ENCODE measurements around the gene PCBP3. TPM values are rescaled to one million over a fixed set of nuclear protein-coding genes. Genes with fewer than 3 reads are reported as not detected.

Gene PCBP3
- total and polyA plus RNA-seq, 2 of the 8 experiments (the other 6 are each of a cell fraction or from before 2014, with no cell fraction given), result 3.5 to 6.3 TPM

DNA sequence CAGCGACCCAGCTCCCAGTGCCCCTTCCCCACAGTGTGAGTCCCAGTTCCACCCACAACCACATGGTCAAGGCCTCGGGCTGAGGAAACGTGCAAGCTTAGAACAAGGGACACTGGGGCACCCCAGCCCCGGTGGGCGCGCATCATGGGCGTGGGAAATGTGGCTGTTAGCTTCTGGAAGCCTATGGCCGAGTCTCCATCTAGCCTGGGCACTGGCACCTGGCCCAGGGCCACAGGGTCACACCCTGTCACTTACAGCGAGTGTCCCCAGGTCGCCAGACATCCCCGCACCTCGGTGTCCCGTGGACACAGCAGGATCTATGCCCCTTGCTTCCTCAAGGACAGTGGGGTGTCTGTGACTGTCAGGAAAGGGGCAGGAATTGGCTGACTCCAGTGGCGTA, 301.1 kb downstream of the PCBP3 start:
- H2AFZ ChIP-seq (ENCODE audit: low read length), result no peak overlapping the region
- H3K27ac ChIP-seq (ENCODE audit: low read depth, low read length), result no peak overlapping the region
- no peak overlapping the region for H3K56ac ChIP-seq (replicated peaks; ENCODE audit: insufficient read length, low read depth, low read length)
- H4K20me1 ChIP-seq (replicated peaks in 1 of 2; ENCODE audit: control insufficient read depth in 1 of 2, insufficient read depth in 2 of 2, low read length in 2 of 2), result no peaks in the 10 kb centered on the region
- no peak overlapping the region for H4K91ac ChIP-seq (replicated peaks; ENCODE audit: insufficient read length, low read length)
- ChIA-PET CTCF (ENCODE audit: partially characterized antibody) (interaction anchor here (0.7 to 1.3 kb wide), 5 partner anchors 9 to 196 kb away, joined by 3 to 5 read pairs (median 3); no protein-coding TSS in a partner anchor), POLR2A (ENCODE audit: partially characterized antibody) (no interaction called here)
- no peak overlapping the region for H2BK15ac ChIP-seq (ENCODE audit: low read length)
- no peaks in the 10 kb centered on the region; a peak in 1 of 7 replicates for H3K4me1 ChIP-seq (replicated peaks in 1 of 4; ENCODE audit: control insufficient read depth in 3 of 4, insufficient read depth in 4 of 4, low read length in 3 of 4)
- H3K4me2 ChIP-seq (ENCODE audit: insufficient read depth in 1 of 2, low read depth in 2 of 2, low read length in 2 of 2), result no peak overlapping the region
- no peak overlapping the region for H3K4me3 ChIP-seq (ENCODE audit: extremely low read depth in 1 of 4, insufficient read depth in 2 of 4, low read depth in 3 of 4, low read length in 4 of 4)
- no peak overlapping the region for H4K5ac ChIP-seq (ENCODE audit: insufficient read length, low read depth, low read length)
- no peak overlapping the region for H3K18ac ChIP-seq (ENCODE audit: extremely low read depth, low read length)
- FAIRE-seq, result no peak
- no peak overlapping the region for H3K9ac ChIP-seq (replicated peaks in 1 of 4; ENCODE audit: extremely low read depth in 1 of 4, low read depth in 3 of 4, low read length in 3 of 4)
- H3K4ac ChIP-seq (replicated peaks; ENCODE audit: insufficient read length, low read depth, low read length), result no peak overlapping the region
- no peaks in the 10 kb centered on the region for H3K36me3 ChIP-seq (ENCODE audit: control insufficient read depth in 2 of 4, insufficient read depth in 4 of 4, low read length in 3 of 4)
- H2BK12ac ChIP-seq (ENCODE audit: low read depth, low read length), result no peak overlapping the region
- no peaks in the 10 kb centered on the region for H3K79me1 ChIP-seq (ENCODE audit: low read depth, low read length)
- H3K79me2 ChIP-seq (ENCODE audit: control insufficient read depth in 1 of 2, insufficient read depth in 2 of 2, low read length in 2 of 2), result no peaks in the 10 kb centered on the region
- 88% methylated on average over 14 of the region's 14 CpGs; no CpG with 5 or more reads in 1 of the 2 experiments for WGBS, 2 experiments (ENCODE audit: extremely low coverage in 1 of 2, insufficient coverage in 1 of 2, insufficient read length in 1 of 2, insufficient replicate concordance in 2 of 2, low coverage in 1 of 2, low lambda C conversion rate in 2 of 2, missing lambda C conversion rate in 1 of 2)
- H2BK5ac ChIP-seq (ENCODE audit: low read depth, low read length), result no peak overlapping the region
- no peak overlapping the region for H2BK20ac ChIP-seq (ENCODE audit: low read length)
- no peak overlapping the region for H3K14ac ChIP-seq (ENCODE audit: insufficient read length)
- no peak overlapping the region for H2AK5ac ChIP-seq (ENCODE audit: low read depth, low read length)
- no peaks in the 10 kb centered on the region for H3K23me2 ChIP-seq (ENCODE audit: low read depth, low read length)
- DNase-seq (ENCODE audit: low read depth in 1 of 2, low spot score in 2 of 2), result no peak
- H3K9me3 ChIP-seq (ENCODE audit: insufficient read depth in 2 of 2, low read depth in 1 of 2, low read length in 1 of 2), result peaks cover 0 to 16% of the 10 kb centered on the region in 2 experiments; a peak in 1 of 4 replicates
- H2BK120ac ChIP-seq (replicated peaks; ENCODE audit: low read depth, low read length), result no peak overlapping the region
- peaks cover 0 to 3% (median 0%) of the 10 kb centered on the region in 4 experiments; a peak in 1 of 7 replicates for H3K27me3 ChIP-seq (replicated peaks in 1 of 4; ENCODE audit: control insufficient read depth in 3 of 4, extremely low read depth in 1 of 4, insufficient read depth in 3 of 4, low read length in 3 of 4)
- no peak overlapping the region for H3K23ac ChIP-seq (ENCODE audit: insufficient read length)
- H4K8ac ChIP-seq (ENCODE audit: extremely low read depth, insufficient read depth, low read length), result no peak overlapping the region
- TF ChIP-seq, protein P1, sequence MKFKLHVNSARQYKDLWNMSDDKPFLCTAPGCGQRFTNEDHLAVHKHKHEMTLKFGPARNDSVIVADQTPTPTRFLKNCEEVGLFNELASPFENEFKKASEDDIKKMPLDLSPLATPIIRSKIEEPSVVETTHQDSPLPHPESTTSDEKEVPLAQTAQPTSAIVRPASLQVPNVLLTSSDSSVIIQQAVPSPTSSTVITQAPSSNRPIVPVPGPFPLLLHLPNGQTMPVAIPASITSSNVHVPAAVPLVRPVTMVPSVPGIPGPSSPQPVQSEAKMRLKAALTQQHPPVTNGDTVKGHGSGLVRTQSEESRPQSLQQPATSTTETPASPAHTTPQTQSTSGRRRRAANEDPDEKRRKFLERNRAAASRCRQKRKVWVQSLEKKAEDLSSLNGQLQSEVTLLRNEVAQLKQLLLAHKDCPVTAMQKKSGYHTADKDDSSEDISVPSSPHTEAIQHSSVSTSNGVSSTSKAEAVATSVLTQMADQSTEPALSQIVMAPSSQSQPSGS (IDR thresholded peaks at IDR 0.05; ENCODE audit: low read length), result no peak
- no peak for TF ChIP-seq SRF (IDR thresholded peaks at IDR 0.05; ENCODE audit: low read depth, low read length)
- TF ChIP-seq NANOG (IDR thresholded peaks at IDR 0.05; ENCODE audit: insufficient read depth, low read depth, low read length, poor library complexity, severe bottlenecking), result no peak
- TF ChIP-seq RXRA (IDR thresholded peaks at IDR 0.05; ENCODE audit: insufficient read depth, low read depth, low read length), result no peak
- no peak for TF ChIP-seq USF2 (IDR thresholded peaks at IDR 0.05; ENCODE audit: low read length)
- TF ChIP-seq CREB1 (IDR thresholded peaks at IDR 0.05), result no peak
- TF ChIP-seq SIN3A (conservative IDR thresholded peaks at IDR 0.05 in 1 of 2, IDR thresholded peaks at IDR 0.05 in 1 of 2; ENCODE audit: low read depth in 1 of 2, low read length in 2 of 2), result no peak
- TF ChIP-seq SIX5 (IDR thresholded peaks at IDR 0.05; ENCODE audit: low read depth, low read length), result no peak
- TF ChIP-seq POLR2A (IDR thresholded peaks at IDR 0.05; ENCODE audit: control extremely low read depth in 1 of 2, low read depth in 2 of 2, low read length in 2 of 2), result no peak
- no peak for TF ChIP-seq NRF1 (IDR thresholded peaks at IDR 0.05; ENCODE audit: low read depth, low read length)
- no peak for TF ChIP-seq MAFK (IDR thresholded peaks at IDR 0.05; ENCODE audit: low read depth, low read length)
- no peak for TF ChIP-seq KDM5A (IDR thresholded peaks at IDR 0.05; ENCODE audit: low read length)
